Measurements from ENCODE around the gene DHRS2.

The DHRS2 gene

GRCh38 chr14:23601424-23601823, 34.7 kb upstream of the DHRS2 start:
- Histone ChIP-seq H3K4me1 (ENCODE audit: insufficient read depth, low read length, severe bottlenecking) (no peaks in the 10 kb centered on the region), H3K27me3 (ENCODE audit: insufficient read depth, low read length) (no peaks in the 10 kb centered on the region), H2AFZ (ENCODE audit: low read length) (no peak overlapping the region), H3K4me3 (ENCODE audit: low read depth, low read length, poor library complexity, severe bottlenecking) (no peak overlapping the region), H3K36me3 (ENCODE audit: insufficient read depth, low read length) (no peaks in the 10 kb centered on the region), H3K27ac (ENCODE audit: low read depth, low read length, poor library complexity, severe bottlenecking) (no peak overlapping the region), H4K20me1 (ENCODE audit: insufficient read depth, low read length) (no peaks in the 10 kb centered on the region), H3F3A (ENCODE audit: insufficient read depth, low read length) (no peaks in the 10 kb centered on the region), H3K79me2 (ENCODE audit: insufficient read depth, low read length) (no peaks in the 10 kb centered on the region), H3K4me2 (ENCODE audit: low read length) (no peak overlapping the region), H3K9me2 (ENCODE audit: low read depth, low read length) (no peaks in the 10 kb centered on the region), H3K9ac (ENCODE audit: low read length) (no peak overlapping the region), H3K9me3 (ENCODE audit: low read length) (no peaks in the 10 kb centered on the region)
- TF ChIP-seq EZH2 (IDR thresholded peaks at IDR 0.05; ENCODE audit: borderline replicate concordance, low read length), result no peak
- no peak for TF ChIP-seq CTCF (IDR thresholded peaks at IDR 0.05; ENCODE audit: low read length)

- Histone ChIP-seq H3K27ac (ENCODE audit: low read depth, low read length, poor library complexity, severe bottlenecking) (no peak overlapping the region), H2AFZ (ENCODE audit: low read length) (no peak overlapping the region), H4K20me1 (ENCODE audit: insufficient read depth, low read length) (no peaks in the 10 kb centered on the region), H3K4me3 (ENCODE audit: low read depth, low read length, poor library complexity, severe bottlenecking) (no peak overlapping the region), H3F3A (ENCODE audit: insufficient read depth, low read length) (no peaks in the 10 kb centered on the region), H3K4me2 (ENCODE audit: low read length) (no peak overlapping the region), H3K27me3 (ENCODE audit: insufficient read depth, low read length) (no peaks in the 10 kb centered on the region), H3K4me1 (ENCODE audit: insufficient read depth, low read length, severe bottlenecking) (no peaks in the 10 kb centered on the region), H3K9me3 (ENCODE audit: low read length) (no peaks in the 10 kb centered on the region), H3K36me3 (ENCODE audit: insufficient read depth, low read length) (no peaks in the 10 kb centered on the region), H3K9me2 (ENCODE audit: low read depth, low read length) (no peaks in the 10 kb centered on the region), H3K9ac (ENCODE audit: low read length) (no peak overlapping the region), H3K79me2 (ENCODE audit: insufficient read depth, low read length) (no peaks in the 10 kb centered on the region)
- TF ChIP-seq EZH2 (IDR thresholded peaks at IDR 0.05; ENCODE audit: borderline replicate concordance, low read length) (no peak), CTCF (IDR thresholded peaks at IDR 0.05; ENCODE audit: low read length) (no peak)
Measured at GRCh38 chr14:23601845-23602180, 34.4 kb upstream of the DHRS2 start.

GRCh38 chr14:23602181-23603095, 33.7 kb upstream of the DHRS2 start:
- H3K4me3 ChIP-seq (ENCODE audit: low read depth, low read length, poor library complexity, severe bottlenecking), result no peak overlapping the region
- no peak overlapping the region for H2AFZ ChIP-seq (ENCODE audit: low read length)
- no peaks in the 10 kb centered on the region for H3K36me3 ChIP-seq (ENCODE audit: insufficient read depth, low read length)
- H4K20me1 ChIP-seq (ENCODE audit: insufficient read depth, low read length), result no peaks in the 10 kb centered on the region
- H3K9ac ChIP-seq (ENCODE audit: low read length), result no peak overlapping the region
- H3K4me2 ChIP-seq (ENCODE audit: low read length), result no peak overlapping the region
- H3K4me1 ChIP-seq (ENCODE audit: insufficient read depth, low read length, severe bottlenecking), result no peaks in the 10 kb centered on the region
- TF ChIP-seq EZH2 (IDR thresholded peaks at IDR 0.05; ENCODE audit: borderline replicate concordance, low read length), result no peak
- TF ChIP-seq CTCF (IDR thresholded peaks at IDR 0.05; ENCODE audit: low read length), result no peak
- no peak overlapping the region for H3K27ac ChIP-seq (ENCODE audit: low read depth, low read length, poor library complexity, severe bottlenecking)
- H3K9me2 ChIP-seq (ENCODE audit: low read depth, low read length), result no peaks in the 10 kb centered on the region
- H3K79me2 ChIP-seq (ENCODE audit: insufficient read depth, low read length), result no peaks in the 10 kb centered on the region
- no peaks in the 10 kb centered on the region for H3K9me3 ChIP-seq (ENCODE audit: low read length)
- H3K27me3 ChIP-seq (ENCODE audit: insufficient read depth, low read length), result no peaks in the 10 kb centered on the region
- H3F3A ChIP-seq (ENCODE audit: insufficient read depth, low read length), result no peaks in the 10 kb centered on the region
